Breast epithelium (tissue), 4 donors: ENCODE results near the gene CLSTN1. TPM values are rescaled to one million over a fixed set of nuclear protein-coding genes. Genes with fewer than 3 reads are reported as not detected.
A peak's percentile ranks its signal among the peaks of the same experiment; 100 is the strongest.

Experiments
- DNase-seq, 2 donors: peaks; one replicate each; pipeline ENCODE4 v3.0.0-alpha.2; 2019; ENCODE audit warnings: low spot score in 2 of 2
- H3K27ac ChIP-seq, 2 donors: fragments of 200-600 bp; sonication (generic) in 1 of 2; one replicate each; pipeline ENCODE4 v1.5.1; 2016 to 2019; ENCODE audit warnings: mild to moderate bottlenecking in 1 of 2
- H3K27me3 ChIP-seq, 2 donors: fragments of 200-600 bp; sonication (generic) in 1 of 2; one replicate each; pipeline versions ENCODE4 v1.5.1 to v1.6.0; 2017 to 2019; ENCODE audit warnings: control low read depth in 1 of 2, mild to moderate bottlenecking in 1 of 2
- H3K36me3 ChIP-seq: fragments of 200-600 bp; one replicate; pipeline ENCODE4 v1.5.1; 2019
- H3K4me1 ChIP-seq, 2 donors: fragments of 200-600 bp; sonication (generic); one replicate each; pipeline ENCODE4 v1.5.1; 2016 to 2019; ENCODE audit warnings: control low read depth in 1 of 2
- H3K4me3 ChIP-seq, 3 donors: fragments of 200-600 bp; sonication (generic); 1 replicate in 2 of 3; 2 replicates in 1 of 3; pipeline ENCODE4 v1.5.1; 2016 to 2019; ENCODE audit warnings: mild to moderate bottlenecking in 3 of 3, moderate library complexity in 2 of 3
- H3K9me3 ChIP-seq, 2 donors: fragments of 200-600 bp; sonication (generic) in 1 of 2; one replicate each; pipeline ENCODE4 v1.5.1; 2016 to 2019; ENCODE audit warnings: control low read depth in 1 of 2
- POLR2A ChIP-seq: fragments of 450-650 bp; IDR thresholded peaks from one replicate; pipeline ENCODE4 v1.6.1; 2016; ENCODE audit warnings: antibody characterized with exemption, mild to moderate bottlenecking, moderate library complexity
- POLR2AphosphoS5 ChIP-seq, 3 donors: sonication (generic); formaldehyde crosslinking; IDR thresholded peaks; one replicate each; pipeline ENCODE4 v1.6.1; 2017; ENCODE audit warnings: antibody characterized with exemption in 3 of 3
- intact Hi-C: fragments of 100-400 bp; cut with DNase I; formaldehyde crosslinking; loops from one replicate; pipeline ENCODE4 v1.15.1; 2023; ENCODE audit warnings: low total_unique reads
- total RNA-seq, 3 donors: library from RNA; depleted of rRNA; stranded (reverse); fragments of >200 nt; gene quantifications; one replicate each; pipeline ENCODE4 v1.1.0, GENCODE V29; 2016
- TF ChIP-seq, protein P1 (sequence below), 3 donors: fragments of 450-650 bp; IDR thresholded peaks; one replicate each; pipeline ENCODE4 v1.5.1; 2016 to 2017; ENCODE audit warnings: antibody characterized with exemption in 3 of 3, mild to moderate bottlenecking in 3 of 3, moderate library complexity in 3 of 3

CLSTN1 gene
- total RNA-seq, 3 donors from 2014 or later: 25.4 to 47.5 (median 42.3) TPM

DNA sequence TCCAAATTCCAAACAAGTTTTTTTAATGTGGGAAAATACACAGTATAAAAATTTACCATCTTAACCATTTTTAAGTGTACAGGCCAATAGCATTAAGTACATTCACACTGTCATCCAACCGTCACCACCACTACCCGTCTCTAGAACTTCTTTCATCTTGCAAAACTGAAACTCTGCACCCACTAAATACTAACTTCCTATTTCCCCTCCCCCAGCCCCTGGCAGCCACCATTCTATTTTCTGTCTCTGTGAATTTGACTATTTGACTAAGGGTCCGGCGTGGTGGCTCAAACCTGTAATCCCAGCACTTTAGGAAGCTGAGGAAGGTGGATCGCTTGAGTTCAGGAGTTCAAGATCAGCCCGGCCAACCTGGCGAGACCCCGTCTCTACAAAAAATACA lies 36.1 kb downstream of the CLSTN1 start:
- no peak for DNase-seq
- Histone ChIP-seq H3K27ac (no peak overlapping the region), H3K27me3 (no peaks in the 10 kb centered on the region), H3K4me1 (no peaks in the 10 kb centered on the region), H3K9me3 (no peaks in the 10 kb centered on the region), H3K4me3 (no peak overlapping the region), H3K36me3 (no peaks in the 10 kb centered on the region)
- intact Hi-C loops: loop anchor here (10.0 kb wide), 1 partner anchor 77 kb away; no protein-coding TSS in a partner anchor
- TF ChIP-seq POLR2A: no peak
- no peak for TF ChIP-seq POLR2AphosphoS5 (IDR thresholded peaks at IDR 0.05)
- TF ChIP-seq, protein P1, sequence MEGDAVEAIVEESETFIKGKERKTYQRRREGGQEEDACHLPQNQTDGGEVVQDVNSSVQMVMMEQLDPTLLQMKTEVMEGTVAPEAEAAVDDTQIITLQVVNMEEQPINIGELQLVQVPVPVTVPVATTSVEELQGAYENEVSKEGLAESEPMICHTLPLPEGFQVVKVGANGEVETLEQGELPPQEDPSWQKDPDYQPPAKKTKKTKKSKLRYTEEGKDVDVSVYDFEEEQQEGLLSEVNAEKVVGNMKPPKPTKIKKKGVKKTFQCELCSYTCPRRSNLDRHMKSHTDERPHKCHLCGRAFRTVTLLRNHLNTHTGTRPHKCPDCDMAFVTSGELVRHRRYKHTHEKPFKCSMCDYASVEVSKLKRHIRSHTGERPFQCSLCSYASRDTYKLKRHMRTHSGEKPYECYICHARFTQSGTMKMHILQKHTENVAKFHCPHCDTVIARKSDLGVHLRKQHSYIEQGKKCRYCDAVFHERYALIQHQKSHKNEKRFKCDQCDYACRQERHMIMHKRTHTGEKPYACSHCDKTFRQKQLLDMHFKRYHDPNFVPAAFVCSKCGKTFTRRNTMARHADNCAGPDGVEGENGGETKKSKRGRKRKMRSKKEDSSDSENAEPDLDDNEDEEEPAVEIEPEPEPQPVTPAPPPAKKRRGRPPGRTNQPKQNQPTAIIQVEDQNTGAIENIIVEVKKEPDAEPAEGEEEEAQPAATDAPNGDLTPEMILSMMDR (IDR thresholded peaks at IDR 0.05): no peak

DNA sequence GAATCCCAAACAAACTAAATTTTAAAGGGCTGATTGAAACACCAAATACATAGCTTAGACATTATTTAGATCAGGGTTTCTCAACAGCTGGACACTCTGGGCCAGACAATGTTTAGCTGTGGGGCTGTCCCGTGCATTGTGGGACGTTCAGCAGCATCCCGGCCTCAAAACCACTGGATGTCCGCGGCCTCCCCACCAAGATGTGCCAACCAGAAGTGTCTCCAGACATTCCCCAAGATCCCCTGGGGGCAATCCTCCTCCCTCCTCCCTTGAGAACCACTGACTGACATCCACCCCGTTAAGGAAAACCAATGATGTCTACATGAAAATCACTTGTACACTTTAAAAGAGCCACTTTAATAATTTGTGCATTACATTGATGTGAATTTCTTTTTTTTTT lies 38.4 kb downstream of the CLSTN1 start:
- Histone ChIP-seq H3K27ac (no peak overlapping the region), H3K9me3 (no peaks in the 10 kb centered on the region), H3K36me3 (no peaks in the 10 kb centered on the region), H3K4me1 (no peaks in the 10 kb centered on the region), H3K27me3 (no peaks in the 10 kb centered on the region), H3K4me3 (no peak overlapping the region)
- no peak for DNase-seq
- TF ChIP-seq POLR2A (no peak), POLR2AphosphoS5 (IDR thresholded peaks at IDR 0.05) (no peak)
- TF ChIP-seq, protein P1 (IDR thresholded peaks at IDR 0.05): no peak
- intact Hi-C loops: loop anchor here (10.0 kb wide), 1 partner anchor 79 kb away; no protein-coding TSS in a partner anchor

DNA sequence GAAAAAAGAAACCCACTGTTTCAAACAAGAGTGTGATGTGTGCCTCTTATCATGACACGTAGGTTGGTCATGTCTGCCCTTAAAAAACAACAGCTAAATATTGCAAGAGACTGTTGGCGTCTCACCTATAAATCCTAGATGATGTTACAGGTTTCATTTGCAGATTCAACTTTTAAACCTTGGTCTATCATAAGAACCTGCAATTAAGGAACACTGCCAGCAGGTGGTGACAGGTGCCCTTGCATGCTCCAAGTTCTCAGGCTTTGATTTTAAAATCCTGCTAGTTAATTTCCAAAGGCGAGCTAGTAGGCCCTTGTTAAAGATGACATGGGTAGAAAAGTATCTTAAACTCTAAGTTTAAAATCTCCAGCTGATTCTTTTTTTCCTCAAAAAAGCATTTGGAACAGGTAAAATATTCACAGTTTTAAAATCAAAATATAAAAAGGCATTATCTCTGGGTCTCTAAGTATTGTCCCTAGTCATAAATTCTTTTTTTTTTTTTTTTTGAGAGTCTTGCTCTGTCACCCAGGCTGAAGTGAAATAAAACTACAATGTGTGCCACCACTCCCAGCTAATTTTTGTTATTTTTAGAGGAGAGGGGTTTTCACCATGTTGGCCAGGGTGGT lies 39.1 kb downstream of the CLSTN1 start:
- Histone ChIP-seq H3K4me1 (no peaks in the 10 kb centered on the region), H3K27me3 (no peaks in the 10 kb centered on the region), H3K27ac (no peak overlapping the region), H3K9me3 (no peaks in the 10 kb centered on the region), H3K4me3 (no peak overlapping the region), H3K36me3 (no peaks in the 10 kb centered on the region)
- DNase-seq: peak in 1 of 2 donors; percentile 46
- TF ChIP-seq, protein P1 (IDR thresholded peaks at IDR 0.05): peak; percentile 55 to 83 (median 74)
- TF ChIP-seq POLR2AphosphoS5 (IDR thresholded peaks at IDR 0.05) (no peak), POLR2A (no peak)
- intact Hi-C loops: loop anchor here (10.0 kb wide), 1 partner anchor 80 kb away; no protein-coding TSS in a partner anchor

DNA sequence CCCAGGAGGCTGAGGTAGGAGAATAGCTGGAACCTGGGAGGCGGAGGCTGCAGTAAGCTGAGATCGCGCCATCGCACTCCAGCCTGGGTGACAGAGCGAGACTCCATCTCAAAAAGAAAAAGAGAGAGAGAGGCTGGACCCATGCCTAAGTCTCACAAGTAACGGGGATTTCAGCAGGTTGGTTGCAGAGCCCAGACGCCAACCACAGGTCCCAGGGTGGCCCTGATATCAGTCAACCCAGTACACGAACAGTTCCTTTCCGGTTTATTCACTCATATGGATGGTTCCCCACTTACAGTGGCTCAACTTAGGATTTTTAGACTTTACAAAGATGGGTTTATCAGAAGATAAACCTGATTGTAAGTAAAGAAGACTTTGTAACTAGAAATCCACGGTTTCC lies 40.9 kb downstream of the CLSTN1 start:
- H3K9me3 ChIP-seq: no peaks in the 10 kb centered on the region
- intact Hi-C loops: loop anchor here (10.0 kb wide), 1 partner anchor 82 kb away; no protein-coding TSS in a partner anchor
- no peak for DNase-seq
- H3K27ac ChIP-seq: no peak overlapping the region
- H3K27me3 ChIP-seq: no peaks in the 10 kb centered on the region
- H3K4me3 ChIP-seq: no peak overlapping the region
- TF ChIP-seq, protein P1 (IDR thresholded peaks at IDR 0.05): no peak
- TF ChIP-seq POLR2AphosphoS5 (IDR thresholded peaks at IDR 0.05): no peak
- TF ChIP-seq POLR2A: no peak
- no peaks in the 10 kb centered on the region for H3K36me3 ChIP-seq
- H3K4me1 ChIP-seq: no peaks in the 10 kb centered on the region

DNA sequence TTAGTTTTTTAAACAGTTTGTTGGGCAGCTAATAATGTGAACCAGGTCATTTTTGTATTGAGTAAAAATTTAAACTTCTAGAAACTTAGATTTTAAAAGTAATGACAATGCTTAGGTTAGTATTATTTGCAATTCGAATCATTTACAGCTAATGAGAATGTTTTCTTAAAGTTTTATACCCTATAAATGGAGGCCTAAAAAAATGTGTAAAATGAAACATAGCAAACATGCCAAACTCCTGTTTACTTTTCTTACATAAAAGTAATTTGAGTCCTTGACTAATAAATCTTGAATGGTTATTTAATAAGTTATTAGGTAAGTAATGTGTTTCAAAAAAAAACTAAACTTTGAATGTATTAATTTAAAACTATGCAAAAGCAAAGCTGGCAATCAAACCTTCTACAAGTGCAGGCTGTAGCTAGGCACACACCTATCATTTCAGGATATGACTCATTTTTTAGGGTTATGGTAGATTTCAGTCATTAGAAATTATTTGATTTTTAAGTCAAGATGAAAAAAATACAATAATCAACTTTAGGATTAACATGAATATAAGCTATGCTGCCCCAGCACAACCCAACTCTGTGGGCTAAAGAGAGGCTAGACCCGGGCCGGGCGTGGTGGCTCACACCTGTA lies 41.5 kb downstream of the CLSTN1 start:
- Histone ChIP-seq H3K9me3 (no peaks in the 10 kb centered on the region), H3K27ac (no peak overlapping the region), H3K4me1 (no peaks in the 10 kb centered on the region), H3K4me3 (no peak overlapping the region), H3K36me3 (no peaks in the 10 kb centered on the region), H3K27me3 (no peaks in the 10 kb centered on the region)
- no peak for DNase-seq
- intact Hi-C loops: loop anchor here (10.0 kb wide), 1 partner anchor 83 kb away; no protein-coding TSS in a partner anchor
- TF ChIP-seq, protein P1 (IDR thresholded peaks at IDR 0.05): no peak
- TF ChIP-seq POLR2AphosphoS5 (IDR thresholded peaks at IDR 0.05) (no peak), POLR2A (no peak)
